ENCODE results near the gene MMD.

The MMD gene

DNA sequence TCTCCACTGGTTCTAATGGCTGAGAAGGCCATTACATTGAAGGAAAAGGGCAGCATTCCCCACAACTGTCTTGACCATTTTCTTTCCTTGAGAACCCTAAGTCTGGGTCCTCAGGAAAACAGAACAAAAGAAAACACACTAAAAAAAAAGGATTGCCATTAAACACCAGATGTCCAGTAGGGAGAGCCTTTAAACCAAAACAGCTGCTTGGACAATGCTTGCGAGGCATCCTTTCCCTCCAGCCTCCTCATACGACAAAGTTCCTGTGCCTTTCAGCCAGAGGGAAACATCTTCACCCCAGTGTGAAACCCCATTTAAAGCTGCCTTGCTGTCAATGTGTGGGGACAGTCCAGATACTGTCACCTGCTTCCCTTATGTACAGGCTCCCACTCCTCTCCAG lies 74.3 kb downstream of the MMD start:
- H3K4me3 ChIP-seq (ENCODE audit: low read depth, low read length): no peak overlapping the region
- ChIA-PET POLR2A (no interaction called here), CTCF (interaction anchor here (0.7 to 6.9 kb wide), 14 partner anchors 10 to 374 kb away, joined by 3 to 109 read pairs (median 5); no protein-coding TSS in a partner anchor)
- no peak for DNase-seq (ENCODE audit: low read depth, low spot score)
- TF ChIP-seq, protein P1, sequence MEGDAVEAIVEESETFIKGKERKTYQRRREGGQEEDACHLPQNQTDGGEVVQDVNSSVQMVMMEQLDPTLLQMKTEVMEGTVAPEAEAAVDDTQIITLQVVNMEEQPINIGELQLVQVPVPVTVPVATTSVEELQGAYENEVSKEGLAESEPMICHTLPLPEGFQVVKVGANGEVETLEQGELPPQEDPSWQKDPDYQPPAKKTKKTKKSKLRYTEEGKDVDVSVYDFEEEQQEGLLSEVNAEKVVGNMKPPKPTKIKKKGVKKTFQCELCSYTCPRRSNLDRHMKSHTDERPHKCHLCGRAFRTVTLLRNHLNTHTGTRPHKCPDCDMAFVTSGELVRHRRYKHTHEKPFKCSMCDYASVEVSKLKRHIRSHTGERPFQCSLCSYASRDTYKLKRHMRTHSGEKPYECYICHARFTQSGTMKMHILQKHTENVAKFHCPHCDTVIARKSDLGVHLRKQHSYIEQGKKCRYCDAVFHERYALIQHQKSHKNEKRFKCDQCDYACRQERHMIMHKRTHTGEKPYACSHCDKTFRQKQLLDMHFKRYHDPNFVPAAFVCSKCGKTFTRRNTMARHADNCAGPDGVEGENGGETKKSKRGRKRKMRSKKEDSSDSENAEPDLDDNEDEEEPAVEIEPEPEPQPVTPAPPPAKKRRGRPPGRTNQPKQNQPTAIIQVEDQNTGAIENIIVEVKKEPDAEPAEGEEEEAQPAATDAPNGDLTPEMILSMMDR (IDR thresholded peaks at IDR 0.05; ENCODE audit: insufficient read depth, low read length, missing control alignments): no peak

DNA sequence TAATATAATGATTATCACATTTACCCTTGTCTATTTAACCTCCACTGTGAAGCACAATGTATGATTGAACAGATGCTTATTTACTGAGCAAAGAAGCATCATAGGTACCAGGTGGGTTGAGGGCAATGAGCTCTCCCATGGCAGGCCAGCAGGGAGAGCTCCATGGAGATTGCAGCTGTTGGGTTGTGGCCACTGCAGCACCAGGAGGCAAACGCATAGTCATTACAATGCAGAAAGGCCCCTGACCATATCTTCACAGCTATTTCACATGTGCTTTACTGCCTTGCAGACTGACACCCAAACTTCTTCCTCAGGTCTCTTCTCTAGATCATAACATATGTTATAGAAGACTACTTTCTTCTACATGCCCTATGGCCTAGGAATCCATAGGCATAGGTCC lies 75.0 kb downstream of the MMD start:
- CTCF ChIA-PET: interaction anchor here (0.7 to 6.9 kb wide), 8 partner anchors 11 to 352 kb away, joined by 3 to 109 read pairs (median 10); no protein-coding TSS in a partner anchor
- TF ChIP-seq, protein P1 (IDR thresholded peaks at IDR 0.05; ENCODE audit: insufficient read depth, low read length, missing control alignments): no peak
- POLR2A ChIA-PET: no interaction called here
- no peak for DNase-seq (ENCODE audit: low read depth, low spot score)
- no peak overlapping the region for H3K4me3 ChIP-seq (ENCODE audit: low read depth, low read length)

DNA sequence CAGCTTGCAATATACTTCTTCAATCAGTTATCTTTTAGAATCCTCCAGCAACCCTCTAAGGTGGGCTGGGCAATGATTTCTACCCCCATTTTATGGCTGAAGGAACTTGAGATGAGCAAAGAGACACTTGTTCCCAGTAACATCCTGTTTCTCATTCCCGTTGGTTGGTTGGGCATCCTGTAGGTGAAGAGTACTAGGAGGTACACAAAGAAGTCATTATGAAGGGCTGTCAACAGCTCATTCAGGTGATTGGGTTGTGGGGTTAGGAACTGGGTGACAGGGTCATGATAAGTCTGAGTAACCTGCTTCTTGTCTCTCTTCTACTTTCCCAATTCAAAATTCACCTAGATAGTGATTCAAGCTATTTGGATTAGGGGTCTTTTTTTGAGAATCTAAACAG lies 76.5 kb downstream of the MMD start:
- no peak for DNase-seq (ENCODE audit: low read depth, low spot score)
- POLR2A ChIA-PET: no interaction called here

DNA sequence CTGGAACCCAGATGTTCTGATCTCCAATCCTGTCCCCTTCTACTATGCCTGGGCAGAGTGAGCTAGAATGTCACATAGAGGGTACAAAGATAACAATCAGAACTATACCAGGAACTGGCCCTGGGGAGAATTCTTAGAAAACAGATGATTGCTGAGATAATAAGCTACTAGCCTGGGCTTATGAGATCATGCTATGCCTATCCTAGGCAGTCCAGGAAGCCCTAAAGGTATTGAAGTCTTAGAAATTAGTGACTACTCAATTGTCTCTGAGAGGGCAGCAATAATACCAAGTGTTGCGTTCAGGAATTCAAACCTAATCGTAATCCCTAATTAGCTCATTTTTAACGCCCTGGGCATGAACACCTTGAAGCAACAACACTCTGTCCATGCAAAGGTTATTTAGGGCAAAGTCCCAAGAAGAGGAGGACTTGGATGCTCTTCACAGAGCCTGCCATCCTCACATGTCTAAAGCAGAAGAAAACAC lies 77.1 kb downstream of the MMD start:
- TF ChIP-seq, protein P1 (IDR thresholded peaks at IDR 0.05; ENCODE audit: insufficient read depth, low read length, missing control alignments): no peak
- DNase-seq (ENCODE audit: low read depth, low spot score): no peak
- ChIA-PET CTCF (interaction anchor here (0.7 to 1.2 kb wide), 4 partner anchors 10 to 352 kb away, joined by 3 to 4 read pairs (median 4); no protein-coding TSS in a partner anchor), POLR2A (no interaction called here)
- H3K4me3 ChIP-seq (ENCODE audit: low read depth, low read length): no peak overlapping the region

More for the DNA sequence above, 76.5 kb downstream of the MMD start:
- no peak overlapping the region for H3K4me3 ChIP-seq (ENCODE audit: low read depth, low read length)
- CTCF ChIA-PET: interaction anchor here (0.7 to 1.2 kb wide), 4 partner anchors 9 to 352 kb away, joined by 3 to 4 read pairs (median 4); no protein-coding TSS in a partner anchor
- TF ChIP-seq, protein P1 (IDR thresholded peaks at IDR 0.05; ENCODE audit: insufficient read depth, low read length, missing control alignments): no peak

DNA sequence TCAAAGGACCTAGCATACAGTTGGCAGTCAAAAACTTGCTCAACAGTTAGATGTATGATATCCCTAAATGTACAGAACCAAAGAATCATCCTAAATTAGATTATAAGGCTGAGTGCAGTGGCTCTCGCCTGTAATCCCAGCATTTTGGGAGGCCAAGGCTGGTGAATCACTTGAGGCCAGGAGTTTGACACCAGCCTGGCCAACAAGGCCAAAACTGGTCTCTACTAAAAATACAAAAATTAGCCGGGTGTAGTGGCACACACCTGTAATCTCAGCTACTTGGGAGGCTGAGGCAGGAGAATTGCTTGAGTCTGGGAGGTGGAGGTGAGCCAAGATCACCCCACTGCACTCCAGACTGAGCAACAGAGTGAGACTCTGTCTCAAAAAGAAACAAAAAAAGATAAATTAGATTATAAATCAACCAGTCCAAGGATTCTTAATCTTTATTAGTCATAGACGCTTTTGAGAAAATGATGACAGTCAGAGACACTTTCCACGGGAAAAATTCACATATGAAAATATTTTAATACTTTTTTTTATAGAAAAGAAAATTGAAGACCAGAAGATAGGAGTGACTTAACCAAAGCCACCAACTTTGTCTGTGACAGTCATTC lies 77.6 kb downstream of the MMD start:
- TF ChIP-seq, protein P1 (IDR thresholded peaks at IDR 0.05; ENCODE audit: insufficient read depth, low read length, missing control alignments): no peak
- DNase-seq (ENCODE audit: low read depth, low spot score): no peak
- H3K4me3 ChIP-seq (ENCODE audit: low read depth, low read length): no peak overlapping the region
- ChIA-PET POLR2A (no interaction called here), CTCF (interaction anchor here (0.7 to 1.6 kb wide), 5 partner anchors 10 to 351 kb away, joined by 3 to 4 read pairs (median 3); no protein-coding TSS in a partner anchor)

DNA sequence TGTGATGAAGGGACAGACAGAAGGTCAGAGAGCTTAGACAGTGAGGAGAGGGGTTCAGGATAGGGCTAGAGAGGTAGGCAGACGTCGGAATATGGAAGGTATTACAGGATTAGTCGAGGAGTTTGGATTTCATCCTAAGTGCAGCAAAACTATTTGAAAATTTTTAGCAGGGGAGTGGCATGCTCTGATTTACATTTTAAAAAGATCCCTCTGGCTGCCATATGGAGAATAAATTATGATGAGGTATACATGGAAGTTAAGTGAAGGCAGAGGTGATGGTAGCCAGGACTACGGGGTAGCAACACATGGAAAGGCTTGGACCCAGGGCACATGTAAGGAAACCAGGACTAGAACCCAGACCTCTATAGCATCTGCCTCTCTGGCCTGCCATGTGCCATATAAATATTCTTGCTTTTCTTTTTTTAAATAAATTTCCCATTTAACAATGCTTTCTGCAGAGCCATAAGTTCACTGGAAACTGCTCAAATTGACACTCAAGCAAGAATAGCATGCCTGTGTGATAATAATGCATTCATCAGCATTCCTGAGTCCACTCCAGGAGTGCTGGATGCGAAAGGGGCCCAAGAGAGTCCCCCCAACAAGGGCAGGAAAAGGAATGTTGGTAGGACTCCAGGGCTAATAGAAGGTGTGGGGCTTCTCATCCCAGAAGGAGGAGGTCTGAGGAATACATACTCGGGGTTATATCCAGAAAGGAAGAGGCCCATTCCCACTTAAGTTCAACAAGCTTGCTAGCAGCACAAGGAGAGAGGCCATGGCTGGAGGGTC lies 78.6 kb downstream of the MMD start:
- H3K4me3 ChIP-seq (ENCODE audit: low read depth, low read length): no peak overlapping the region
- CTCF ChIA-PET: interaction anchor here (1.6 kb wide), 1 partner anchor 13 kb away, joined by 3 read pairs; no protein-coding TSS in a partner anchor
- POLR2A ChIA-PET: no interaction called here
- no peak for DNase-seq (ENCODE audit: low read depth, low spot score)
- TF ChIP-seq, protein P1 (IDR thresholded peaks at IDR 0.05; ENCODE audit: insufficient read depth, low read length, missing control alignments): no peak

All from AG04449 (cell line).